NB4 (cell line): ENCODE data around the gene KRTCAP3.

Source experiments
- MYC ChIP-seq: IDR thresholded peaks from 2 replicates; pipeline ENCODE4 v1.6.1; 2011; ENCODE audit warnings: low read depth, low read length
- POLR2A ChIP-seq: IDR thresholded peaks from 2 replicates; pipeline ENCODE4 v1.6.1; 2011; ENCODE audit warnings: mild to moderate bottlenecking; ENCODE audit not compliant: insufficient read length; ENCODE audit errors: extremely low read depth
- TF ChIP-seq, protein P1 (sequence below): IDR thresholded peaks from one replicate; pipeline ENCODE4 v1.5.1; 2012; ENCODE audit warnings: low read depth, low read length
- TF ChIP-seq, protein P2 (sequence below): IDR thresholded peaks from 2 replicates; pipeline ENCODE4 v1.6.1; 2011; ENCODE audit warnings: low read depth, low read length

GRCh38 chr2:27451095-27451494 is 8.9 kb downstream of the KRTCAP3 start:
- TF ChIP-seq, protein P1, sequence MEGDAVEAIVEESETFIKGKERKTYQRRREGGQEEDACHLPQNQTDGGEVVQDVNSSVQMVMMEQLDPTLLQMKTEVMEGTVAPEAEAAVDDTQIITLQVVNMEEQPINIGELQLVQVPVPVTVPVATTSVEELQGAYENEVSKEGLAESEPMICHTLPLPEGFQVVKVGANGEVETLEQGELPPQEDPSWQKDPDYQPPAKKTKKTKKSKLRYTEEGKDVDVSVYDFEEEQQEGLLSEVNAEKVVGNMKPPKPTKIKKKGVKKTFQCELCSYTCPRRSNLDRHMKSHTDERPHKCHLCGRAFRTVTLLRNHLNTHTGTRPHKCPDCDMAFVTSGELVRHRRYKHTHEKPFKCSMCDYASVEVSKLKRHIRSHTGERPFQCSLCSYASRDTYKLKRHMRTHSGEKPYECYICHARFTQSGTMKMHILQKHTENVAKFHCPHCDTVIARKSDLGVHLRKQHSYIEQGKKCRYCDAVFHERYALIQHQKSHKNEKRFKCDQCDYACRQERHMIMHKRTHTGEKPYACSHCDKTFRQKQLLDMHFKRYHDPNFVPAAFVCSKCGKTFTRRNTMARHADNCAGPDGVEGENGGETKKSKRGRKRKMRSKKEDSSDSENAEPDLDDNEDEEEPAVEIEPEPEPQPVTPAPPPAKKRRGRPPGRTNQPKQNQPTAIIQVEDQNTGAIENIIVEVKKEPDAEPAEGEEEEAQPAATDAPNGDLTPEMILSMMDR: no peak
- no peak for TF ChIP-seq POLR2A
- TF ChIP-seq, protein P2, sequence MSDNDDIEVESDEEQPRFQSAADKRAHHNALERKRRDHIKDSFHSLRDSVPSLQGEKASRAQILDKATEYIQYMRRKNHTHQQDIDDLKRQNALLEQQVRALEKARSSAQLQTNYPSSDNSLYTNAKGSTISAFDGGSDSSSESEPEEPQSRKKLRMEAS: no peak
- no peak for TF ChIP-seq MYC
